ENCODE results near the gene ARAF. TPM values are rescaled to one million over a fixed set of nuclear protein-coding genes. Genes with fewer than 3 reads are reported as not detected.
"Not testable (repeated sequence)": the region's sequence is repeated elsewhere in the genome, so short reads cannot be mapped to it uniquely, and the experiment has no call there.

The ARAF gene
- polyA plus RNA-seq (2011; rRNA removed) (36.1 and 62.3 TPM in 2 replicates), polyA minus RNA-seq (2011; rRNA and poly(A)+ RNA removed) (65.8 and 66.4 TPM in 2 replicates)

- ChIA-PET CTCF (no interaction called here), POLR2A (no interaction called here)
- TF ChIP-seq, protein P1, sequence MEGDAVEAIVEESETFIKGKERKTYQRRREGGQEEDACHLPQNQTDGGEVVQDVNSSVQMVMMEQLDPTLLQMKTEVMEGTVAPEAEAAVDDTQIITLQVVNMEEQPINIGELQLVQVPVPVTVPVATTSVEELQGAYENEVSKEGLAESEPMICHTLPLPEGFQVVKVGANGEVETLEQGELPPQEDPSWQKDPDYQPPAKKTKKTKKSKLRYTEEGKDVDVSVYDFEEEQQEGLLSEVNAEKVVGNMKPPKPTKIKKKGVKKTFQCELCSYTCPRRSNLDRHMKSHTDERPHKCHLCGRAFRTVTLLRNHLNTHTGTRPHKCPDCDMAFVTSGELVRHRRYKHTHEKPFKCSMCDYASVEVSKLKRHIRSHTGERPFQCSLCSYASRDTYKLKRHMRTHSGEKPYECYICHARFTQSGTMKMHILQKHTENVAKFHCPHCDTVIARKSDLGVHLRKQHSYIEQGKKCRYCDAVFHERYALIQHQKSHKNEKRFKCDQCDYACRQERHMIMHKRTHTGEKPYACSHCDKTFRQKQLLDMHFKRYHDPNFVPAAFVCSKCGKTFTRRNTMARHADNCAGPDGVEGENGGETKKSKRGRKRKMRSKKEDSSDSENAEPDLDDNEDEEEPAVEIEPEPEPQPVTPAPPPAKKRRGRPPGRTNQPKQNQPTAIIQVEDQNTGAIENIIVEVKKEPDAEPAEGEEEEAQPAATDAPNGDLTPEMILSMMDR (IDR thresholded peaks at IDR 0.05; ENCODE audit: insufficient read depth, low read depth, low read length) = no peak
- Histone ChIP-seq H3K36me3 (ENCODE audit: control insufficient read depth, insufficient read depth, low read length) (peaks cover 7% of the 10 kb centered on the region), H3K4me3 (ENCODE audit: low read depth, low read length) (peak within 1 kb of the TSS; percentile 69), H3K27me3 (ENCODE audit: control insufficient read depth, insufficient read depth, low read length) (no peaks in the 10 kb centered on the region)
- DNase-seq (ENCODE audit: low read depth) = peak; percentile 94
Measured at GRCh38 chrX:47560934-47561658, at the start of gene ARAF. TSS of gene ARAF (plus strand) at chrX:47561205. CDS start at chrX:47562968, 1,763 bp downstream.

DNA sequence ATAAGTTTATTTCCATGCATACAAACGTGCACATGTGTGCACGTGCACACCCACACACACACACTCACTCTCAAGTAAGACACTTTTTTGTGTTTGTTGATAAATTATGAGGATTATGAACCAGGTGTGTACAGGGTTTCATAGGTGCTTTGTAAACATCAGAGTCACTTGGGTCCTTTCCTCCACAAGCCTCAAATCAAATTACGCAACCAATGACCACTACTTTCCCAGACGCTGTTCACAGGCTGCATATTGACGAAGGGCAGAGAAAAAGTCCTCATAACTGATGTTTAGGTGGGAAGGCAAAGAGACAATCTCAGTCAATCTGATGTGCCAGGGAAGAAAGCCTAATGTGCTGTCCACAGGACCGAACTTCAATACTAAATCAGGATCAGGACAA lies 48.6 kb upstream of the ARAF start:
- POLR2A ChIA-PET; CTCF ChIA-PET; H3K36me3 ChIP-seq (ENCODE audit: control insufficient read depth, insufficient read depth, low read length); H3K4me3 ChIP-seq (ENCODE audit: low read depth, low read length); DNase-seq (ENCODE audit: low read depth); H3K27me3 ChIP-seq (ENCODE audit: control insufficient read depth, insufficient read depth, low read length): not testable (repeated sequence)

- CTCF ChIA-PET = interaction anchor here (0.9 to 1.3 kb wide), 2 partner anchors 10 to 13 kb away, joined by 3 read pairs; no protein-coding TSS in a partner anchor
- H3K36me3 ChIP-seq (ENCODE audit: control insufficient read depth, insufficient read depth, low read length); POLR2A ChIA-PET; DNase-seq (ENCODE audit: low read depth); H3K27me3 ChIP-seq (ENCODE audit: control insufficient read depth, insufficient read depth, low read length): not testable (repeated sequence)
- H3K4me3 ChIP-seq (ENCODE audit: low read depth, low read length) = peak overlapping the region; percentile 40
Measured at GRCh38 chrX:47513034-47513965, 47.7 kb upstream of the ARAF start.

DNA sequence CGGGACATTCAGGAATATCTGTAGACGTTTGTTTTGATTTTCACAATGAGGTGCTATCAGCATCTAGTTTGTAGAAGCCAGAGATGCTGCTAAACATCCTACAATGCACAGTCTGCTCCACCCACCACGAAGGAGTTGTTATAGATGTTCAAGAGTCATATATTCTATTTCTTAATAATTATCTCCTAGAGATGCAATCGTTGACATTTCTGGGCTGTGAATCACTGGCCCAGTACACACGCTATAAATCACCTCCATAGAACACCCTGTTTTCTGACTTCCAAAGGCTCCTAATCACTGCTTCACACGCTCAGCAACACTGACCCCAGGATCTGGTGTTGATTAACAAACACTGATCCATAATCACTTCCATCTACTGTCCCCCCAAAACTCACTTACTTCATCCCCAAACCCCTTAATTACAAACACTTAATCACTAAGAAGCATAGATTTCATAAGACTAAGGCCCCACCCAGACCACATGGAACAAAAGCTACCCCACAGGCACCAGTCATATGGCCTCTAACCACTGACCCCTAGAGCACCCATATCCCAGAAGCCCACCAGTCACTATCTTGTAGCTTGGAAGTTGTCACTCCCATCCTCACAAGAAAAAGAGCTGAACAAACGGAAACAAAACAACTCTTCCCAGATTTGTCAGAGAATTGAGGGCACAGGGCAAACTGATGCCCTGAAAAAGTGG lies 46.3 kb upstream of the ARAF start:
- ChIA-PET POLR2A (no interaction called here), CTCF (interaction anchor here (0.6 to 1.9 kb wide), 7 partner anchors 9 to 937 kb away, joined by 3 to 5 read pairs (median 4); no protein-coding TSS in a partner anchor)
- no peaks in the 10 kb centered on the region for H3K36me3 ChIP-seq (ENCODE audit: control insufficient read depth, insufficient read depth, low read length)
- TF ChIP-seq, protein P1 (IDR thresholded peaks at IDR 0.05; ENCODE audit: insufficient read depth, low read depth, low read length) = no peak
- peak; percentile 10 for DNase-seq (ENCODE audit: low read depth)
- no peak overlapping the region for H3K4me3 ChIP-seq (ENCODE audit: low read depth, low read length)
- no peaks in the 10 kb centered on the region for H3K27me3 ChIP-seq (ENCODE audit: control insufficient read depth, insufficient read depth, low read length)

- H3K27me3 ChIP-seq (ENCODE audit: control insufficient read depth, insufficient read depth, low read length) = no peaks in the 10 kb centered on the region
- POLR2A ChIA-PET = no interaction called here
- CTCF ChIA-PET = interaction anchor here (0.8 to 1.9 kb wide), 6 partner anchors 11 to 131 kb away, joined by 3 to 5 read pairs (median 5); no protein-coding TSS in a partner anchor
- DNase-seq (ENCODE audit: low read depth) = peak; percentile 11
- TF ChIP-seq, protein P1 (IDR thresholded peaks at IDR 0.05; ENCODE audit: insufficient read depth, low read depth, low read length) = no peak
- H3K36me3 ChIP-seq (ENCODE audit: control insufficient read depth, insufficient read depth, low read length) = no peaks in the 10 kb centered on the region
- no peak overlapping the region for H3K4me3 ChIP-seq (ENCODE audit: low read depth, low read length)
Measured at GRCh38 chrX:47515941-47516665, 44.9 kb upstream of the ARAF start.
